HepG2 (cell line): ENCODE data around the gene TBC1D25.

ENCODE experiments used
- GABPA ChIP-seq, 2 experiments: IDR thresholded peaks; 2 replicates each; pipeline ENCODE4 v1.6.1; 2011 to 2016; ENCODE audit warnings: low read depth in 2 of 2, low read length in 1 of 2, missing biosample characterization in 1 of 2, missing genetic modification characterization in 1 of 2
- POLR2AphosphoS2 ChIP-seq: IDR thresholded peaks from 2 replicates; pipeline ENCODE4 v1.6.1; 2011; ENCODE audit warnings: low read depth, low read length, improper control_type of control experiment
- POLR2AphosphoS5 ChIP-seq: IDR thresholded peaks from 2 replicates; pipeline ENCODE4 v1.6.1; 2012; ENCODE audit warnings: low read depth, low read length
- RXRB ChIP-seq: IDR thresholded peaks from 2 replicates; pipeline ENCODE4 v1.6.1; 2016; ENCODE audit warnings: borderline replicate concordance, missing genetic modification reagents, missing compliant biosample characterization
- SP1 ChIP-seq, 2 experiments: fragments of 450-650 bp in 1 of 2; sonication (generic) in 1 of 2; formaldehyde crosslinking in 1 of 2; IDR thresholded peaks; 2 replicates each; pipeline versions ENCODE4 v1.4.0 to v1.6.1; 2016 to 2020; ENCODE audit warnings: missing genetic modification reagents in 1 of 2
- ZNF558 ChIP-seq: sonication (generic); formaldehyde crosslinking; IDR thresholded peaks from 2 replicates; pipeline ENCODE4 v1.9.0; 2022; ENCODE audit warnings: mild to moderate bottlenecking, missing genetic modification reagents, borderline replicate concordance
- ZSCAN9 ChIP-seq: IDR thresholded peaks from 2 replicates; pipeline ENCODE4 v1.6.1; 2016; ENCODE audit warnings: borderline replicate concordance
- TF ChIP-seq, protein P1 (sequence below), 2 experiments: IDR thresholded peaks; 2 replicates each; pipeline ENCODE4 v1.6.1; 2011 to 2012; ENCODE audit warnings: low read length in 2 of 2, borderline replicate concordance in 1 of 2, low read depth in 1 of 2, mild to moderate bottlenecking in 1 of 2, moderate library complexity in 1 of 2
- TF ChIP-seq, protein P2 (sequence below): sonication (generic); formaldehyde crosslinking; IDR thresholded peaks from 2 replicates; pipeline ENCODE4 v1.5.0; 2020; ENCODE audit warnings: mild to moderate bottlenecking, missing genetic modification reagents
- TF ChIP-seq, protein P3 (sequence below): sonication (generic); formaldehyde crosslinking; IDR thresholded peaks from 2 replicates; pipeline ENCODE4 v1.5.0; 2020; ENCODE audit warnings: mild to moderate bottlenecking, missing genetic modification reagents
- TF ChIP-seq, protein P4 (sequence below): sonication (generic); formaldehyde crosslinking; IDR thresholded peaks from 2 replicates; pipeline ENCODE4 v1.4.0; 2020; ENCODE audit warnings: mild to moderate bottlenecking, missing genetic modification reagents

DNA sequence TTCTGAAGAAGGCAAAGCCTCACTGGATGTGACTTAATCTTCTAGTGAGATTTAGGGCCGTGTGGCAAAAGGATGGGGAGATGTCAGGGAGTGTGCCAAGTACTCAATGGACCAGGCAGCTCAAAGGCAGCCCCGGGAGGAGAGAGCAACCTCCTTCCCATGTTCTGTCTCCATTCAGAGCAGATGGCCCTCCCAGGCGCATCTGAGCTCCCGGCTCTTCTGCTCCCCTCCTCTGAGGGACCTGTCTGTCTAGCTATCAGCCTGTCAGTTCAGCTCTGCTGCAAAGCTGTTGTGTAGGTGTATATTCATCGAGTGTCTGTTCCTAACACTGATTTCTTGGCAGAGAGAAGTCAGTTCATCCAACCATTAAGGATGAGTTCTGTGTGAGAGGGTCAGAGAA, 41.6 kb upstream of the TBC1D25 start:
- TF ChIP-seq, protein P1, sequence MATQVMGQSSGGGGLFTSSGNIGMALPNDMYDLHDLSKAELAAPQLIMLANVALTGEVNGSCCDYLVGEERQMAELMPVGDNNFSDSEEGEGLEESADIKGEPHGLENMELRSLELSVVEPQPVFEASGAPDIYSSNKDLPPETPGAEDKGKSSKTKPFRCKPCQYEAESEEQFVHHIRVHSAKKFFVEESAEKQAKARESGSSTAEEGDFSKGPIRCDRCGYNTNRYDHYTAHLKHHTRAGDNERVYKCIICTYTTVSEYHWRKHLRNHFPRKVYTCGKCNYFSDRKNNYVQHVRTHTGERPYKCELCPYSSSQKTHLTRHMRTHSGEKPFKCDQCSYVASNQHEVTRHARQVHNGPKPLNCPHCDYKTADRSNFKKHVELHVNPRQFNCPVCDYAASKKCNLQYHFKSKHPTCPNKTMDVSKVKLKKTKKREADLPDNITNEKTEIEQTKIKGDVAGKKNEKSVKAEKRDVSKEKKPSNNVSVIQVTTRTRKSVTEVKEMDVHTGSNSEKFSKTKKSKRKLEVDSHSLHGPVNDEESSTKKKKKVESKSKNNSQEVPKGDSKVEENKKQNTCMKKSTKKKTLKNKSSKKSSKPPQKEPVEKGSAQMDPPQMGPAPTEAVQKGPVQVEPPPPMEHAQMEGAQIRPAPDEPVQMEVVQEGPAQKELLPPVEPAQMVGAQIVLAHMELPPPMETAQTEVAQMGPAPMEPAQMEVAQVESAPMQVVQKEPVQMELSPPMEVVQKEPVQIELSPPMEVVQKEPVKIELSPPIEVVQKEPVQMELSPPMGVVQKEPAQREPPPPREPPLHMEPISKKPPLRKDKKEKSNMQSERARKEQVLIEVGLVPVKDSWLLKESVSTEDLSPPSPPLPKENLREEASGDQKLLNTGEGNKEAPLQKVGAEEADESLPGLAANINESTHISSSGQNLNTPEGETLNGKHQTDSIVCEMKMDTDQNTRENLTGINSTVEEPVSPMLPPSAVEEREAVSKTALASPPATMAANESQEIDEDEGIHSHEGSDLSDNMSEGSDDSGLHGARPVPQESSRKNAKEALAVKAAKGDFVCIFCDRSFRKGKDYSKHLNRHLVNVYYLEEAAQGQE (IDR thresholded peaks at IDR 0.05; ENCODE audit: borderline replicate concordance in 1 of 2, low read depth in 1 of 2, low read length in 2 of 2) = no peak
- TF ChIP-seq RXRB = no peak
- no peak for TF ChIP-seq POLR2AphosphoS5
- TF ChIP-seq, protein P2, sequence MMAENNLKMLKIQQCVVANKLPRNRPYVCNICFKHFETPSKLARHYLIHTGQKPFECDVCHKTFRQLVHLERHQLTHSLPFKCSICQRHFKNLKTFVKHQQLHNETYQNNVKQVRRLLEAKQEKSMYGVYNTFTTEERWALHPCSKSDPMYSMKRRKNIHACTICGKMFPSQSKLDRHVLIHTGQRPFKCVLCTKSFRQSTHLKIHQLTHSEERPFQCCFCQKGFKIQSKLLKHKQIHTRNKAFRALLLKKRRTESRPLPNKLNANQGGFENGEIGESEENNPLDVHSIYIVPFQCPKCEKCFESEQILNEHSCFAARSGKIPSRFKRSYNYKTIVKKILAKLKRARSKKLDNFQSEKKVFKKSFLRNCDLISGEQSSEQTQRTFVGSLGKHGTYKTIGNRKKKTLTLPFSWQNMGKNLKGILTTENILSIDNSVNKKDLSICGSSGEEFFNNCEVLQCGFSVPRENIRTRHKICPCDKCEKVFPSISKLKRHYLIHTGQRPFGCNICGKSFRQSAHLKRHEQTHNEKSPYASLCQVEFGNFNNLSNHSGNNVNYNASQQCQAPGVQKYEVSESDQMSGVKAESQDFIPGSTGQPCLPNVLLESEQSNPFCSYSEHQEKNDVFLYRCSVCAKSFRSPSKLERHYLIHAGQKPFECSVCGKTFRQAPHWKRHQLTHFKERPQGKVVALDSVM (CRISPR knock-in tag) = no peak
- TF ChIP-seq ZSCAN9 = no peak
- TF ChIP-seq, protein P3, sequence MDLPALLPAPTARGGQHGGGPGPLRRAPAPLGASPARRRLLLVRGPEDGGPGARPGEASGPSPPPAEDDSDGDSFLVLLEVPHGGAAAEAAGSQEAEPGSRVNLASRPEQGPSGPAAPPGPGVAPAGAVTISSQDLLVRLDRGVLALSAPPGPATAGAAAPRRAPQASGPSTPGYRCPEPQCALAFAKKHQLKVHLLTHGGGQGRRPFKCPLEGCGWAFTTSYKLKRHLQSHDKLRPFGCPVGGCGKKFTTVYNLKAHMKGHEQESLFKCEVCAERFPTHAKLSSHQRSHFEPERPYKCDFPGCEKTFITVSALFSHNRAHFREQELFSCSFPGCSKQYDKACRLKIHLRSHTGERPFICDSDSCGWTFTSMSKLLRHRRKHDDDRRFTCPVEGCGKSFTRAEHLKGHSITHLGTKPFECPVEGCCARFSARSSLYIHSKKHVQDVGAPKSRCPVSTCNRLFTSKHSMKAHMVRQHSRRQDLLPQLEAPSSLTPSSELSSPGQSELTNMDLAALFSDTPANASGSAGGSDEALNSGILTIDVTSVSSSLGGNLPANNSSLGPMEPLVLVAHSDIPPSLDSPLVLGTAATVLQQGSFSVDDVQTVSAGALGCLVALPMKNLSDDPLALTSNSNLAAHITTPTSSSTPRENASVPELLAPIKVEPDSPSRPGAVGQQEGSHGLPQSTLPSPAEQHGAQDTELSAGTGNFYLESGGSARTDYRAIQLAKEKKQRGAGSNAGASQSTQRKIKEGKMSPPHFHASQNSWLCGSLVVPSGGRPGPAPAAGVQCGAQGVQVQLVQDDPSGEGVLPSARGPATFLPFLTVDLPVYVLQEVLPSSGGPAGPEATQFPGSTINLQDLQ = no peak
- TF ChIP-seq GABPA (IDR thresholded peaks at IDR 0.05; ENCODE audit: low read depth, low read length) = no peak
- no peak for TF ChIP-seq GABPA (CRISPR knock-in tag; IDR thresholded peaks at IDR 0.05; ENCODE audit: low read depth)
- no peak for TF ChIP-seq ZNF558 (CRISPR knock-in tag)
- TF ChIP-seq POLR2AphosphoS2 = no peak
- TF ChIP-seq SP1 (IDR thresholded peaks at IDR 0.05) = no peak
- no peak for TF ChIP-seq SP1 (CRISPR knock-in tag; IDR thresholded peaks at IDR 0.05)
- TF ChIP-seq, protein P4, sequence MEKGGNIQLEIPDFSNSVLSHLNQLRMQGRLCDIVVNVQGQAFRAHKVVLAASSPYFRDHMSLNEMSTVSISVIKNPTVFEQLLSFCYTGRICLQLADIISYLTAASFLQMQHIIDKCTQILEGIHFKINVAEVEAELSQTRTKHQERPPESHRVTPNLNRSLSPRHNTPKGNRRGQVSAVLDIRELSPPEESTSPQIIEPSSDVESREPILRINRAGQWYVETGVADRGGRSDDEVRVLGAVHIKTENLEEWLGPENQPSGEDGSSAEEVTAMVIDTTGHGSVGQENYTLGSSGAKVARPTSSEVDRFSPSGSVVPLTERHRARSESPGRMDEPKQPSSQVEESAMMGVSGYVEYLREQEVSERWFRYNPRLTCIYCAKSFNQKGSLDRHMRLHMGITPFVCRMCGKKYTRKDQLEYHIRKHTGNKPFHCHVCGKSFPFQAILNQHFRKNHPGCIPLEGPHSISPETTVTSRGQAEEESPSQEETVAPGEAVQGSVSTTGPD (CRISPR knock-in tag) = no peak
